Spleen (tissue), 7 donors: Measurements from ENCODE around the gene ALDH2.

Source experiments
- CTCF ChIP-seq, 11 experiments: fragments of 200-600 bp in 7 of 11; fragments of 450-650 bp in 4 of 11; sonication (generic) in 4 of 11; IDR thresholded peaks in 8 of 11; conservative IDR thresholded peaks in 3 of 11; 1 replicate in 7 of 11; 2 replicates in 4 of 11; pipeline versions ENCODE4 v1.4.0 to v1.8.0; 2016 to 2021; ENCODE audit warnings: antibody characterized with exemption in 11 of 11, inconsistent platforms in 4 of 11, mild to moderate bottlenecking in 1 of 11
- POLR2A ChIP-seq, 3 donors: fragments of 450-650 bp; IDR thresholded peaks; one replicate each; pipeline ENCODE4 v1.5.1; 2017; ENCODE audit warnings: antibody characterized with exemption in 3 of 3, mild to moderate bottlenecking in 1 of 3
- POLR2AphosphoS5 ChIP-seq, 3 donors: sonication (generic); formaldehyde crosslinking; IDR thresholded peaks; one replicate each; pipeline ENCODE4 v1.5.1; 2017; ENCODE audit warnings: antibody characterized with exemption in 3 of 3
- donor health status: DM: no; HTN: no; CAD: no; lungs with moderate emphysema.
- donor health status: DM: no; HTN: no; CAD: no.
- donor health status: DM: no; HTN: no; CAD: no.

GRCh38 chr12:111780615-111781014 lies 13.9 kb downstream of the ALDH2 start:
- TF ChIP-seq CTCF (IDR thresholded peaks at IDR 0.05 in 8 of 11, conservative IDR thresholded peaks at IDR 0.05 in 3 of 11) (no peak), POLR2A (IDR thresholded peaks at IDR 0.05) (no peak), POLR2AphosphoS5 (IDR thresholded peaks at IDR 0.05) (no peak)
